GM12873 (cell line): Measurements from ENCODE around the gene NOS1.

Source experiments
- CTCF ChIP-seq: IDR thresholded peaks from 2 replicates; pipeline ENCODE4 v1.5.1; 2012; ENCODE audit warnings: low read depth, mild to moderate bottlenecking, moderate library complexity, low read length, control low read depth; ENCODE audit not compliant: insufficient read depth; ENCODE audit errors: missing control alignments

NOS1 gene

GRCh38 chr12:117342682-117343081 lies 18.7 kb downstream of the NOS1 start:
- TF ChIP-seq CTCF, result no peak

GRCh38 chr12:117342247-117342646 lies 19.2 kb downstream of the NOS1 start:
- TF ChIP-seq CTCF, result no peak

GRCh38 chr12:117339104-117339503 lies 22.3 kb downstream of the NOS1 start:
- TF ChIP-seq CTCF, result no peak

- no peak for TF ChIP-seq CTCF
These were observed 26.4 kb downstream of the NOS1 start for GRCh38 chr12:117334855-117335587.

- TF ChIP-seq CTCF, result no peak
These were observed 27.4 kb downstream of the NOS1 start for GRCh38 chr12:117334051-117334450.

GRCh38 chr12:117333331-117333881 lies 28.0 kb downstream of the NOS1 start:
- no peak for TF ChIP-seq CTCF

- no peak for TF ChIP-seq CTCF
These were observed 29.7 kb downstream of the NOS1 start for GRCh38 chr12:117331691-117332090.
